IPS-18c (cell line): ENCODE results near the gene HIVEP2.

ENCODE experiments used
- H3K4me3 ChIP-seq: 2 replicates; pipeline ENCODE4 v1.7.0; 2013; ENCODE audit warnings: low read depth, mild to moderate bottlenecking, low read length, moderate library complexity; ENCODE audit not compliant: insufficient read depth
- H3K9me3 ChIP-seq: one replicate; pipeline ENCODE4 v1.6.1; 2013; ENCODE audit warnings: mild to moderate bottlenecking, low read length, moderate library complexity; ENCODE audit not compliant: control insufficient read depth, insufficient read depth

Gene HIVEP2

DNA sequence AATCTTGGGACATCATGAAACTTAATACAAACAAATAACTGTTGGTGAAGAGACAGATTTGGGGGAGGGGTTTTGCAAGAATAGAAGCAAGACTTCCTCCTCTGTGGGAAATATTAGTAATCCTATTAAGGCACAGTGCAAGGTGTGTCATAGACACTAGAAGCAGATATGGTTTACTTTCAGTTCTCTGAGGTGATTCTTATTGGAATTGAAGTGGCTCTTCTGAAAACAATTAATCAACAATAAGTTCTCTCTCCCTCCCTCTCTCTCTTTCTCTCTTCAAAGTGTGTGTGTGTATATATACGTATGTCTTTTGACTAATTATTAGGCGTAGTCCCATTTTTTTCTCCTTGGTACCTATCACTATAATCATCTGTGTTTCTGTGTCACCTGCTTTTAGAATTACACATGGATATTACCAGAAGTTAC, 99.8 kb downstream of the HIVEP2 start:
- no peak overlapping the region for H3K4me3 ChIP-seq
- no peaks in the 10 kb centered on the region for H3K9me3 ChIP-seq

DNA sequence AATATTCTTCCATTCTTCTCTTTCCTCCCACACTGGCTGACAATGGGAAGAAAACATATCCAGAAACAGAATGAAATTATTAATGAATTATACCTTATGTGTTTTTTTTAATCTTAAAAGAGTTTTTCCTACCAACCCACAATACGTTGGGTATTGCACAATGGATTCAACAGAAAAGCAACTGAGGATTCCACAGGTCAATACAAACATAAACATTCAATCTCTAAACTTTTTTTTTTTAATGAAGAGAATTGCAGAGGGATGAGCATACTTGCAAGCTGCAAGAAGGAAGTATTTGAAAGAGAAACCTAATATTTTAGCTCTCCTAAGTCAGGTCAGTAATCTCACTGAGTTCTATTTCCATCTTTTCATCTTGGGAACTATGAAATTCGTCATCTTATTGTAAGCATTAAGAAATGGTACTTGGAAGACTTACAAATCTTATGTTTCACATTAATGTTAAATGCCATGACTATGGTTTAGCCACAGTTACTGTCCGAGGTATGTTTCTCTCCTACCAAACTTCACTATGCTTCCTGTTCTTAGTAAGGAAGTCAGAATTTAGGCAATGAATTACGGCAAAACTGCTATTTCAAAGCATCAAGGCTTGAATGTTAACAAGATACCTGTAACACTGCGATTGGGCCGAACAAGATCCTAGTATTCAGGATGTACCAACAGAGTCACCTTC, 100.8 kb downstream of the HIVEP2 start:
- H3K4me3 ChIP-seq, result no peak overlapping the region

DNA sequence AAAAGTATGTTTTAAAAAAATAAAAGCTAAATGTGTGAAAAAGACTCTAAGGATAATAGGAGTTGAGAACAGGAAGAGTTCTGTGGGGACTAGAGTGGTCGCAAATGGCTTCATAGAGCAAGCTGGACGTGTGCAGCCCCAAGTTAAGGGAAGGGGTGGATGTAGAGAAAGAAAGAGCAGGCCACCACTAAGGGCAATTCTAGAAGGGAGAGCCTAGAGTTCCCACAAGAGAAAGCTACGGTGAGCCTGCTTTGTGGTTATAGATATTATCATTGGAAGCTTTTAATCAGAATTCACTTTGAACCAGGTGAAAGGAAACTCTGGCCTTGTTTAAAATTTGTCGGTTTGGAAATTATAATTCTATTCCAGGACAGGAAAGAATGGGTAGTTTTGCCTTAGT, 101.6 kb downstream of the HIVEP2 start:
- H3K4me3 ChIP-seq, result no peak overlapping the region
- H3K9me3 ChIP-seq, result no peaks in the 10 kb centered on the region

More for the DNA sequence above, 100.8 kb downstream of the HIVEP2 start:
- H3K9me3 ChIP-seq, result no peaks in the 10 kb centered on the region

DNA sequence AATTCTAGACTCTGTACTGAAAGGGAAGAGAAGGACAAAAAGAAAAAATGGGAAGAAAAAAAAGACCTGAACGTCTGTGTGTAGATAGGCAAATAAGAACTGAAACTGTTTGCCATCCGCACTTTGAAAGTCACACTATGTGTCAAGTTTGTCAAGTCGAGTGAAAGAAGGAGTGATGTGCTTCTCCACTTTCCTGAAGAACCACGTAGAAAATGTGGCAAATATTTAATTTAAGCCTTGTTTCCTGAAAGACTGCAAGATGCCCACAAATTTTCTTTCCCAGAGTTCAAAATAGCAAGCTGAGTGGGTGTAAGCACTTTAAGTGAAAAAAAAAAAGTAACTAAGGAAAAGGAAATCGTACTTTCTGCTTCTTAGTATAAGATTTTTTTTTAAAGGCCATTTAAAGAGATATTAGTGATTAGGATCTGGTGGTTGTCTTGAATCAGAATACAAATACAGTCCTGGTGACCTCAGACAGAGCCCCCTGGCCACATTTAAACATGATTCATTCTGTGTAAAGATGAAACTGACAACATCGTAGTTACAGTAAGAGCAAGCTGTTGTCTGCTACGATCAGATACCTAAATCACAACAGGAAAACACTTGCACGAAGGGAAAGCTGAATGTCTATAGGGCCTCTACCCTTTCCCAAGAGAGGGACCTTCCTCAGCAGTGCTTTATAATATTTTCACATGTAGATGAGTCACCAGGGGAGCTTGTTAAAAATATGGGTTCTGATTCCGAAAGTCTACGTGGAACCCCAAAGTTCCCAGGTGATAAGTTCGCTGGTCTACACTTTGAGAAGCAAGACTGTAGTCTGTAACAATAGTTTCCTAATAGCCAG, 102.3 kb downstream of the HIVEP2 start:
- Histone ChIP-seq H3K4me3 (no peak overlapping the region), H3K9me3 (no peaks in the 10 kb centered on the region)

DNA sequence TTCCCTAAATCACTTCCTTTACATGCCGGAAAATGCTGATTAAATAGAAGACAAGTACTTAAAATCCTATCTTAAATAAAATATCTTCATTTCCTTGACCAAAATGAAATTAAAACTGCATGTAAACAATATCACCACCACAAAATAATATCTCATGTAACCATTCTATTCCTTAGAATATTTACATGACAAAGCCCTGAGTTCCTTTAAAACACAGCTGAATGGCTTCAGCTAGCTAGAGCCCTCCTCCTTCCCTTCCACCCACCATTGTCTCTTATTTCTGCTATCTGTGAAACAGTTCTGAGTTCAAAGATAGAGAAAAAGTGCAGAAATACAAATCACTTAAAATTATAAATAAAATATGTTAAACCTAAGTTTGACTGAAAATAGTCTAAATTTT, 103.1 kb downstream of the HIVEP2 start:
- H3K9me3 ChIP-seq, result no peaks in the 10 kb centered on the region
- H3K4me3 ChIP-seq, result no peak overlapping the region

DNA sequence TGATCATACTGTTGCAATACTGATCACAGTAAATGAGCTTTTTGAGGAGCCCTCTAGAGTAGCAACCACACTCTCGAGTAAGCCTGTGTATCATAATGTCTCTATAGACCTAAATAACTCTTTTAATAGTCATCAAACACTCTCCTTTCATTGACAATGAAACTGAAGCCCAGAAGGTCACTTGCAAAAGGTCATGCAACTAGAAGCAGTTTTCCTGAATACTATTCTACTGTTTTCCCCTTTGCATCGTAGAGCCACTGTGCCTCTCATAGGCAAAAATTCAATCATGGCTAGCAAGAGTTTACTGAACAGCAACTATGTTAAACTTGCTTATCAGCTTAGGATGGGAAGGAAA, 105.3 kb downstream of the HIVEP2 start:
- Histone ChIP-seq H3K9me3 (no peaks in the 10 kb centered on the region), H3K4me3 (no peak overlapping the region)

DNA sequence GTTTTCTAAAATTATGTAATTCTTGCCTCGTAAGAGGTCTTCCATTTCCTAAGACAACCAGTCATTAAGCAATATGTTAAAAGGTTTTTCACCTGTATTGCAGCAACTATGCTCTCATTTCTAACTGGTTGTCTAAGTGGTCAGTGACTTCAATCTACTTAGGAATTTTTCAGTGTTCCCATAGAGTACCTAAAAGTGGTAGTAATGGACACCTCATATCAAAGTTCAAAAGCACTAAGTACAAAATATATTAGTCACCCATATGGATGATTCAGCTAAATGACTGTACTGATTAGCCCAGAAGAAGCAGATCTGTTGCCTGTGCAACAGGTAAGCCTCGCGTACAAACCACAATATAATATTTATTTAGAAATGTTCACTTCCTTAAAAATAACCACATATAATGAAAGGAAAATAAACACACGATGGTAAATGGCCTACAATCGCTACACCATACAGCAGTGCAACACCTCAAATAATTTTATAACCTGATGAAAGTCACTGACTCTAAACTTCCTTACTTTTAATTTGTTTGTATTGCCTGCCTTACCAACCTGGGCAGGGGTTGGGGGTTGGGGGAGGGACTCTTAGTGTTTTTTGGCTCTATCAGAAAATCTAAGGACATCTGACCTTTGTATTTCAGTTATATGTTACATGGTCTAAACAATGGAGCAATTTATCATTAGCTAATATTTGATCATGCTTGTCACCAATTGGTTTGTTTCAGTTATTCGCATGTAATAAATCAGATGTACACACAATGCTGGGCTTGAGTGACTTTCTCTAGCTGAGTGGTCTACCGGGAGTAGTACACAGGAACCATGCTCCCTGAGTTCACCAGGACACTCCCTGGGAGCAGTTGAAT, 105.9 kb downstream of the HIVEP2 start:
- no peak overlapping the region for H3K4me3 ChIP-seq
- H3K9me3 ChIP-seq, result no peaks in the 10 kb centered on the region

DNA sequence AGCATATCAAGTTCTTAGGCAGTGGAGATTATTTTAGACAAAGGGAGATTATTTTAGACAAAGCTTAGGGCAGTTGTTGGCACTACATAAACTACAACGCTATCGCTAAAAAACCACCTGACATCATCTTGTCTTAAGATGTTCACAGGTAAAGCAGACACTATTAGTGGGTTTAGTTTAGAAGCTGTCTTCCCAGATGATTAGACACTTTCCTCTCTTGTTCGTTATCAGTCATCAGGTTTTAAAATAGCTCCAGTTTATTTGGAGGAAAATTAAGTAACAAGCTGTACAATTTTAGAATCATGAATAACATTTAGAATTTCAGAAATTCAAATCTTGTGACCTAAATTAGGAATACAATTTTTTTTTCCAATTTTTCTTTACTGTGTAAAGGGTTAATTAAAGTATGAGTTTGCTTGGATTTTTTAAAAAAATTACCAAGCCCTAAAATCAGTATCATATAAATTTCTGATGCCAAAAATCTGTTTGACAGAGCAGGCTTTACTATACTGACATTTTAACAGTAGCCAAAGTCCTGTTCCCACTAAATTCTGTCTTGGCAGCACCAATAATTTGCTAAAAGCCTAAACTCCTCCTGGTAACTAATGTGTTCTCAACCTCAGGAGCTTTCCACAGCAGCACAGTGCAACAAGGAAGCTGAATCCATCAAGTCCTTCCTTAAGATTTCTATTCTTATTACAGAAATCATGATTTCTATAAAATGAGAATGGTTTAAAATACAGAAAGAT, 109.0 kb downstream of the HIVEP2 start:
- H3K4me3 ChIP-seq, result no peak overlapping the region

DNA sequence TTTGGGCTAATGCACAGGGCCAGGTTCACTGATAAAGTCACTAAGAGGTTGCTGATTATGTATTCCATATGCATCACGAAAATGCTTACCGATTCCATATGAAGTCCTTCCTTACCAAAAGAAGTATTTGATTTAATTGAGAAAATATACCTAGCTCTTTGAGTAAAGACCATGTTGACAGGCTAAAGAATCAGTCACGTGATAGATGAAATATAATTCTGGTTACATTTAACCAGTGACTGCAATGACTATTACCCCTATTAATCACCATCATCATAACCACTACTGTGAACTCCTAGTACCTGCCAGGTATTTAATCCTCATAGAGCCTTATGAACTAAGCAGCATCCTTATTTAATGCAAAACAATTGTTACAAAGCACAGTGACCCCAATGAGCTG, 110.1 kb downstream of the HIVEP2 start:
- no peak overlapping the region for H3K4me3 ChIP-seq

More for the DNA sequence above, 109.0 kb downstream of the HIVEP2 start:
- no peaks in the 10 kb centered on the region for H3K9me3 ChIP-seq

DNA sequence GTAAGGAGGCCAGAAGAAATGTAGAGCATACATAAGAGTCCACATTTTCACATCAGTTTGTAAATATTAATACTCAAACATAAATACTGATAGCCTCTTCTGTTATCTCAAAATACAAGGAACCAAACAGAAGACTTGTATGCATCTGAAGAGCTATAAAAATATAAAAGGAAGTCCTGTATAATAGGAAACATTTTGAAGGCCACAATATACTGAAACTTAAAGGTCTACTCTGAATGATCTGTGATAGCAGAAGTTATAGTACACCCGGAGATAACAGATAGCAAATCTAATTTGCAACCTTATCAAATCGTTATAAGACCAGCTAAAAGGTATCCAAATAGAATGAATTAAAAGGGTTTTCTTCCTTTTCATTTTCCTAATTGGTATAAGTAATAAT, 111.2 kb downstream of the HIVEP2 start:
- Histone ChIP-seq H3K4me3 (no peak overlapping the region), H3K9me3 (no peaks in the 10 kb centered on the region)

More for the DNA sequence above, 110.1 kb downstream of the HIVEP2 start:
- H3K9me3 ChIP-seq, result no peaks in the 10 kb centered on the region

DNA sequence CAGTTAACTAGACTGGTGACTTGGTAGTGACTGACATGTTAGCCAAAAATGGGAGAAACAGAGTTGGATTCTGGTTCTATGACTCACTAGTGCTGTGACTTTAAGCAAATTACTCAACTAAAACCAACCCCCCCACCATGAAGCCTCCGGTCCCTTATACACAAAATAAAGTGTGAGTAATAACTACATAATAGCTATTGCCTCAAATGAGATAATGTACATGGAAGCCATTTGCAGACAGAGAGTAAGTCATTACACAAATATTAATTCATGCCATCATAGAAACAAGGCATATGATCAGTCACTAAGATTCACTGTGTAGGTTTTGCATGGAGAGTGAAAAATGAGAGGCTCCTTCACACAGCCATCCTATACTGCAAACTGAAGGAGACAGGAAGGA, 111.9 kb downstream of the HIVEP2 start:
- Histone ChIP-seq H3K4me3 (no peak overlapping the region), H3K9me3 (no peaks in the 10 kb centered on the region)

DNA sequence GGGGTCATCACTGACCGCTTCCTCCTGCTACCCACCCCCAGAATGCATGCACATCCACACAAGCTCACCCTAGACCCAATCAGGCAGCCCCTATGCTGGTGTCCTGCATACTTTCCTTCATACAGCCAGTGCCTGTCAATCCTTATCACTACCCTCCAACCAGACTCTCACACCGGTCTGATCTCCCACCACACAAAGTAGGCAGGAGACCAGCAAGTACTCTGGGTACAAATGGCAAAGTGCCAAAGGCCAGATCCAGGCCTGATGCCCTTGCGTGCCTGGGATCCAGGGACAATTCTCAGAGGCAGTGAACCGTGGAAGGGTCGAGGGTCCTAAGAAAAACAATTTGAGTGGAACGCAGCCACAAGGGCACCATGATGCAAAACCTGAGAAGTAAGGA, 114.2 kb downstream of the HIVEP2 start:
- Histone ChIP-seq H3K4me3 (no peak overlapping the region), H3K9me3 (no peaks in the 10 kb centered on the region)

DNA sequence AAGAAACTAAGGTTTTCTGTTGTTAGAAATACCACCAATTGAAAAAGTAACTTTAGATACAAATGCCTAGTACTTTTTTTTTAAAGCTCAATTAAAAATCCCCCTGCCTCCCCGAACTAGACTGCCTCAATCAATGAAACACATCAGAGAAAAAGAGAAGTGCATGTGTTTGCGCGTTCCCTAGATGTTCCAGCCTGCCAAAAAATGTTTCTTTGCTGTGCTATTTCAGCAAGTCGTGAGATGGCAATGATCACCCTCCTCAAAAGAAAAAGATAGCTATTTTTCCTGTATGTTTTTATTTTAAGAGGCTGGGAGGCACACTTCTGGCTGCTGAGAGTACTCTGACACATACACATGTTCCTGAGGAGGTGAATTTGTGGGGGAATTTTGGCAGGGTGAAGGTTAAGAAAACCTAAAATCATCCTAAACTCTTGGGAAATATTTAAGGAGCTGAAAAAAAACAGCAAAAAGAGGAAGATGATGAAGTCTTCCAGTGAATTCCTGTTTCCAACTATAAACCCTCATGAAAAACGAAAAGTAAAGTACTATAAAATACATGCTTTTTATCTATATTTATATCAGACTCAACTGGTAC, 114.8 kb downstream of the HIVEP2 start:
- Histone ChIP-seq H3K9me3 (no peaks in the 10 kb centered on the region), H3K4me3 (no peak overlapping the region)

DNA sequence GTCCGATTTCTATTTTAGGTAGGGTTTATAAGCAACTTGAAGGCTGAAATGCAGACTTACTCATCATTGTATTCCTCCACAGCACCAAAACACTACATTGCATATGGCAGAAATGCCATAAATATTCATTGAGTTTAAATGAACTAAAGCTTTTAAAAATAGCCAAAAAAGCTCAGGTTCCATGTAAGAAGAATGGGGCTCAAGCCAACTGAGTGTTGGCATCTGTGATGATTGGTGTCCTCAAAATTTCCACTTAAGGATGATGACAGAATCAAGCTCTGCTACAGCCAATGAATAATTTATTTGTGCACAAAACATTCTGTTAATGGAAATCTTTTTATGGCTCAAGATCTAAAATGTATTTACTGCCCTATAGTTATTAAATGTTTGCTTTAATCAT, 115.4 kb downstream of the HIVEP2 start:
- Histone ChIP-seq H3K4me3 (no peak overlapping the region), H3K9me3 (no peaks in the 10 kb centered on the region)

DNA sequence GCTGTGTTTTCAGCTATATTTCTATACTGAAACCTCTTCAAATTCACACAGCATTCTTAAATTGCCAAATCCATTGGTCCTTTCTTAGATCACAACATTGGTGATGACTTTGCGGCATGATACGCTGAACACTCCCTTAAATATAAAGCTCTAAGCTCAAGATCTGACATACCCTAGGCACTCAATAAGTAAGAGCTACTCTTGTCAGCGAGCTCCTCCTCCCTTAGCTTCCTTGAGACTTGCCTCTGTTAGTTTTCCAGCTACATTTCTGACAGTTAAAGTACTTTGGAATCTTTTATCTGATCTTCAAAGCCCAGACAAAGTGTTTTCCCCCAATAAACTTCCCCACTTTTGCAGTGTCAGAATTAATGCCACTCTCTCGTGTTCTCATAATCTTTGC, 117.0 kb downstream of the HIVEP2 start:
- Histone ChIP-seq H3K4me3 (no peak overlapping the region), H3K9me3 (no peaks in the 10 kb centered on the region)

DNA sequence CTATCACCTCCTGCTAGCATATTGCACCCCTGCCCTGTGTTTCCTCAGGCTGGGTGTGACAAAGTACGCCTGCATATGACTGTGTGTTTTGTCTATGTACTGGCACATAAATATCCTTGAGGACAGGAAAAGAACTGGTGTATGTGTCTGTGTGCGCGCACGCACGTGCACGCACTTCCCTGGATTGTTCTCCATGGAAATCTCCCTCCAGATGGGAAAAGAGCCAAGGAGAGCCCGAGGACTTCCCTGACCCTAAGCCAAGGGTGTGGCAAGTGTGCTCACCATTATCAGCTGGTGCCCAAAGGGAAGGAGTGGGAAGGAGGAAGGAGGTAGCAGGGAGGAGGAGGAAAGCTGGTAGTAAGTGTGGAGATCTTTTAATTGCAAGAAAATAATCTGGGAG, 117.6 kb downstream of the HIVEP2 start:
- Histone ChIP-seq H3K4me3 (no peak overlapping the region), H3K9me3 (no peaks in the 10 kb centered on the region)

DNA sequence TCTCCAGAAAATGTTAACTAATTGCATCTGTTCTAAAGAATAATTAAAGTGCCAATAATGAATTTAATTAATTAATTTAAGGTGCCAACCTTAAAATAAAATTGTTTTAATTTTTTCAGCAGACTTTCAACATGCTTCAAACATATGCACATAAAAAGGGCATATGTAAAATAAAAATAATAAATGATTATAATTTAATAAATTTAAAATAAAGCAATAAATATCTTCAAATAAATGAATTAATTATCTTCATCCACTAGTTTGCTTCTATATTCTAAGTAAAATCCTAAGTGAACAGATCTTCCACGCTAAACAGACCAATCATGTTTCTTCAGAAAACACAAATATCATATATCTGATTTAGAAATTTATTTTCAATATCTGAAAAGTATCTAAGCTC, 119.2 kb downstream of the HIVEP2 start:
- no peaks in the 10 kb centered on the region for H3K9me3 ChIP-seq
- no peak overlapping the region for H3K4me3 ChIP-seq
